Dedifferentiated amniotic fluid mesenchymal stem cell (primary cell): Measurements from ENCODE around the gene ST6GALNAC6.
"Not testable (repeated sequence)": the region's sequence is repeated elsewhere in the genome, so short reads cannot be mapped to it uniquely, and the experiment has no call there.

ENCODE experiments used
- DNase-seq: peaks from one replicate; pipeline ENCODE4 v3.0.0-alpha.2; 2016; ENCODE audit errors: extremely low spot score

The ST6GALNAC6 gene

GRCh38 chr9:127873223-127873691, 26.1 kb downstream of the ST6GALNAC6 start:
- DNase-seq, result no peak

GRCh38 chr9:127872369-127873222, 26.8 kb downstream of the ST6GALNAC6 start:
- no peak for DNase-seq

GRCh38 chr9:127871531-127871930, 27.9 kb downstream of the ST6GALNAC6 start:
- DNase-seq, result no peak

GRCh38 chr9:127870887-127871286, 28.5 kb downstream of the ST6GALNAC6 start:
- DNase-seq, result no peak

GRCh38 chr9:127870153-127870491, 29.3 kb downstream of the ST6GALNAC6 start:
- DNase-seq, result not testable (repeated sequence)

GRCh38 chr9:127869310-127870152, 29.9 kb downstream of the ST6GALNAC6 start:
- peak; percentile 68 for DNase-seq

- DNase-seq, result no peak
Observed at GRCh38 chr9:127868278-127868902, 31.0 kb downstream of the ST6GALNAC6 start.

GRCh38 chr9:127867356-127868277, 31.8 kb downstream of the ST6GALNAC6 start:
- no peak for DNase-seq

GRCh38 chr9:127866535-127866934, 32.9 kb downstream of the ST6GALNAC6 start:
- no peak for DNase-seq

GRCh38 chr9:127865645-127866464, 33.5 kb downstream of the ST6GALNAC6 start:
- no peak for DNase-seq

- DNase-seq, result no peak
Observed at GRCh38 chr9:127863191-127863621, 36.2 kb downstream of the ST6GALNAC6 start.

GRCh38 chr9:127862075-127863011, 37.1 kb downstream of the ST6GALNAC6 start:
- DNase-seq, result no peak

GRCh38 chr9:127860779-127861178, 38.6 kb downstream of the ST6GALNAC6 start:
- DNase-seq, result no peak

- no peak for DNase-seq
Observed at GRCh38 chr9:127860260-127860659, 39.1 kb downstream of the ST6GALNAC6 start.

- DNase-seq, result no peak
Observed at GRCh38 chr9:127858041-127858512, 41.3 kb downstream of the ST6GALNAC6 start.

- no peak for DNase-seq
Observed at GRCh38 chr9:127857278-127857677, 42.1 kb downstream of the ST6GALNAC6 start.

- no peak for DNase-seq
Observed at GRCh38 chr9:127856729-127857116, 42.7 kb downstream of the ST6GALNAC6 start.

- DNase-seq, result no peak
Observed at GRCh38 chr9:127856094-127856728, 43.2 kb downstream of the ST6GALNAC6 start.
